Esophagus squamous epithelium (tissue), 5 donors: Measurements from ENCODE around the gene ADPRS. TPM values are rescaled to one million over a fixed set of nuclear protein-coding genes. Genes with fewer than 3 reads are reported as not detected.

Experiments
- DNase-seq: peaks from one replicate; lab custom pipeline; 2025; lab: John Stamatoyannopoulos, UW
- H3K27ac ChIP-seq, 4 donors: fragments of 200-600 bp; sonication (generic); one replicate each; pipeline ENCODE4 v1.5.1; 2016 to 2019; ENCODE audit warnings: mild to moderate bottlenecking in 1 of 4
- H3K27me3 ChIP-seq, 4 donors: fragments of 200-600 bp; sonication (generic); 1 replicate in 3 of 4; 2 replicates in 1 of 4; pipeline versions ENCODE4 v1.5.1 to v1.6.0; 2017 to 2021; ENCODE audit warnings: antibody characterized with exemption in 1 of 4
- H3K36me3 ChIP-seq, 3 donors: fragments of 200-600 bp; sonication (generic); one replicate each; pipeline ENCODE4 v1.5.1; 2016 to 2019
- H3K4me1 ChIP-seq, 3 donors: fragments of 200-600 bp; sonication (generic); one replicate each; pipeline ENCODE4 v1.5.1; 2017 to 2019
- H3K4me3 ChIP-seq, 4 donors: fragments of 200-600 bp; sonication (generic); 1 replicate in 3 of 4; 2 replicates in 1 of 4; pipeline ENCODE4 v1.5.1; 2016 to 2019; ENCODE audit warnings: mild to moderate bottlenecking in 2 of 4, moderate library complexity in 1 of 4
- H3K9me3 ChIP-seq, 3 donors: fragments of 200-600 bp; sonication (generic); one replicate each; pipeline ENCODE4 v1.5.1; 2016 to 2019
- POLR2A ChIP-seq, 4 donors: fragments of 450-650 bp; IDR thresholded peaks; one replicate each; pipeline ENCODE4 v1.6.1; 2017; ENCODE audit warnings: antibody characterized with exemption in 4 of 4, mild to moderate bottlenecking in 4 of 4, moderate library complexity in 3 of 4
- WGBS, 2 donors: methylation state at CpG; one replicate each; pipeline ENCODE4 v1.1.5; 2018; 5-methylcytosine and 5-hydroxymethylcytosine counted together
- intact Hi-C: fragments of 100-400 bp; cut with DNase I; formaldehyde crosslinking; loops from one replicate; pipeline ENCODE4 v1.15.0; 2022
- total RNA-seq, 4 donors: library from RNA; depleted of rRNA; stranded (reverse); fragments of >200 nt; gene quantifications; one replicate each; pipeline ENCODE4 v1.1.0, GENCODE V29; 2016
- TF ChIP-seq, protein P1 (sequence below), 6 experiments: fragments of 450-650 bp in 4 of 6; fragments of 200-600 bp in 2 of 6; sonication (generic) in 2 of 6; IDR thresholded peaks; one replicate each; pipeline ENCODE4 v1.5.1; 2016 to 2019; ENCODE audit warnings: antibody characterized with exemption in 6 of 6, mild to moderate bottlenecking in 4 of 6, moderate library complexity in 4 of 6
- donor health status: DM: yes; HTN: yes; CAD: no.

Gene ADPRS
- total RNA-seq, 4 donors from 2014 or later, result 41.0 to 57.8 (median 48.1) TPM

DNA sequence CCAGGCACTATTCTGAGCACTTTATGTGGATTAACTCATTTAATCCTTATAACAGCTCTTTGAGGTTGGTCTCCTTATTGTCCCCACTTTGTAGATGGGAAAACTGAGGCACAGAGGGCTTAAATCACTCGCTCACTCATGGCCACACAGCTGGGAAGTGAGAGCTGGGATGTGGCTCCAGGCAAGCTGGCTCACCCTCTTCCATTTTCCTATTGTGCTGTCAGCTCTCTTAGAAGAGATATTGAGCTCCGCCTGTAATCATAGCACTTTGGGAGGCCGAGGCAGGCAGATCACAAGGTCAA lies 40.2 kb downstream of the ADPRS start:
- Histone ChIP-seq H3K36me3 (no peaks in the 10 kb centered on the region), H3K4me3 (no peak overlapping the region), H3K27ac (no peak overlapping the region), H3K27me3 (peaks cover 0 to 18% (median 0%) of the 10 kb centered on the region in 4 donors), H3K4me1 (peaks cover 10 to 37% (median 14%) of the 10 kb centered on the region in 3 donors), H3K9me3 (no peaks in the 10 kb centered on the region)
- intact Hi-C loops, result no loop called here
- no peak for TF ChIP-seq POLR2A (IDR thresholded peaks at IDR 0.05)
- TF ChIP-seq, protein P1, sequence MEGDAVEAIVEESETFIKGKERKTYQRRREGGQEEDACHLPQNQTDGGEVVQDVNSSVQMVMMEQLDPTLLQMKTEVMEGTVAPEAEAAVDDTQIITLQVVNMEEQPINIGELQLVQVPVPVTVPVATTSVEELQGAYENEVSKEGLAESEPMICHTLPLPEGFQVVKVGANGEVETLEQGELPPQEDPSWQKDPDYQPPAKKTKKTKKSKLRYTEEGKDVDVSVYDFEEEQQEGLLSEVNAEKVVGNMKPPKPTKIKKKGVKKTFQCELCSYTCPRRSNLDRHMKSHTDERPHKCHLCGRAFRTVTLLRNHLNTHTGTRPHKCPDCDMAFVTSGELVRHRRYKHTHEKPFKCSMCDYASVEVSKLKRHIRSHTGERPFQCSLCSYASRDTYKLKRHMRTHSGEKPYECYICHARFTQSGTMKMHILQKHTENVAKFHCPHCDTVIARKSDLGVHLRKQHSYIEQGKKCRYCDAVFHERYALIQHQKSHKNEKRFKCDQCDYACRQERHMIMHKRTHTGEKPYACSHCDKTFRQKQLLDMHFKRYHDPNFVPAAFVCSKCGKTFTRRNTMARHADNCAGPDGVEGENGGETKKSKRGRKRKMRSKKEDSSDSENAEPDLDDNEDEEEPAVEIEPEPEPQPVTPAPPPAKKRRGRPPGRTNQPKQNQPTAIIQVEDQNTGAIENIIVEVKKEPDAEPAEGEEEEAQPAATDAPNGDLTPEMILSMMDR (IDR thresholded peaks at IDR 0.05), result no peak
- 77 to 89% methylated on average over 1 to 3 of the region's 3 CpGs for WGBS, 2 donors
- no peak for DNase-seq

DNA sequence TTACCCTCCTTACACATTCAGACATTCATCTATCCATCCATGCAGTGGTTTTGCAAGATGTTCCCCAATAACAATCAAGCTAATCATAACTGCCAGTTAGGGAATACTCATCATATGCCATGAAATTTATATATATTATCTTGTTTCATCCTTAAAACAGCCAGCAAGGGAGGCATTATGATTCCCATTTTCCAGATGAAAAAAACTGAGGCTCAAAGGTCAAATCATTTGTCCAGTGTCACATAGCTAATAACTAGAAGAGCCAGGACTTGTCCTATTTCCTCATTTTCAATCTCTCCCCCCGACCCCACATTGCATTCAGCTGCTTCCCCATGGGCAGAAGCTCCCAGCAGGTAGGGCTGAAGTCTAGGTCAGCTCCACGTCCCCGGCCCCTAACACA lies 43.3 kb downstream of the ADPRS start:
- intact Hi-C loops, result loop anchor here (5.0 kb wide), 1 partner anchor 35 kb away; no protein-coding TSS in a partner anchor
- TF ChIP-seq, protein P1 (IDR thresholded peaks at IDR 0.05), result no peak
- TF ChIP-seq POLR2A (IDR thresholded peaks at IDR 0.05), result no peak
- WGBS, 2 donors, result 20 to 60% methylated on average over 1 to 2 of the region's 3 CpGs

DNA sequence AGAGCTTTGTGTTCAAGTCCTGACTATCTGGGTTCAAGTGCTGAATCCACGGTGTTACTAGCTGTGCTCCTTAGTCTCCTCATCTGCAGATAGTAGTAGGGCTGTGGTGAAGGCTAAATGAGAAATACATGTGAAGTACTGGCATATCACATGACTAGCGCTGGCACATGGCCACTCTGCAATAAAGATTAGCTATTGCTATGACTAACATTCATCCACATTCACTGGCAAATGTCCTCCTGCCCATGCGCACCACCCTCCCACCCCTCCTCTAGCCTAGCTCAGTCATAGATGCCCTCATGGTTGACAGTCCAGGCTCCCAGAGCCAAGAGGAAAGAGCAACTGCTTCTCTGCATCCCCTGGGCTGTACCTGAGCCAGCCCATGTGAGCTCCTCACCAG lies 44.8 kb downstream of the ADPRS start:
- Histone ChIP-seq H3K4me3 (no peak overlapping the region), H3K36me3 (peaks cover 0 to 21% (median 10%) of the 10 kb centered on the region in 3 donors), H3K27me3 (no peaks in the 10 kb centered on the region), H3K27ac (peak overlapping the region; percentile 76 to 86 (median 82)), H3K9me3 (no peaks in the 10 kb centered on the region), H3K4me1 (peaks cover 35 to 55% (median 42%) of the 10 kb centered on the region in 3 donors)
- no peak for TF ChIP-seq POLR2A (IDR thresholded peaks at IDR 0.05)
- TF ChIP-seq, protein P1 (IDR thresholded peaks at IDR 0.05), result no peak
- no peak for DNase-seq
- WGBS, 2 donors, result 63 to 64% methylated on average over 3 of the region's 3 CpGs
- intact Hi-C loops, result loop anchor here (5.0 kb wide), 1 partner anchor 36 kb away; no protein-coding TSS in a partner anchor

More for the DNA sequence above, 43.3 kb downstream of the ADPRS start:
- no peak overlapping the region for H3K27ac ChIP-seq
- peaks cover 33 to 44% (median 40%) of the 10 kb centered on the region in 3 donors for H3K4me1 ChIP-seq
- H3K27me3 ChIP-seq, result no peaks in the 10 kb centered on the region
- H3K4me3 ChIP-seq, result no peak overlapping the region
- DNase-seq, result no peak
- H3K36me3 ChIP-seq, result peaks cover 0 to 7% (median 3%) of the 10 kb centered on the region in 3 donors
- no peaks in the 10 kb centered on the region for H3K9me3 ChIP-seq

DNA sequence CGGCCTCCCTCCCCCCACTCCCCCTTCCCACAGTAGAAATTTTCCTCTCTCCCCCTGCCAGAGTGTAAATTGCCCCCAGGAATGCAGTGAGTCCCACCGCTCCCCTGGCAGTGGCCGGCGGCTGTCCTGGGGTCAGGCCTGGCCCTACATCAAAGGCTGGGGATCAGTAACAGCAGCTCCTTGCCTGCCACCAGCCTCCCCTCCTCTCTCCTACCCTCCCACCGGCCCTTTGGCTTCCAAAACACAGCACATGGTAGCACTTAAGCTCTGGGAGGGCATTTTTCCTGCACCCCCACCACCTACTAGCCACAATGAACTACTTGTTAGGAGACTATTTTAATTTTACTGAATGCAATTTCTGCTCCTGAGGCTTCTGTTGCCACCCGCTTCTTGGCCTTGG lies 45.3 kb downstream of the ADPRS start:
- no peaks in the 10 kb centered on the region for H3K9me3 ChIP-seq
- H3K27me3 ChIP-seq, result no peaks in the 10 kb centered on the region
- intact Hi-C loops, result loop anchor here (5.0 kb wide), 1 partner anchor 37 kb away; no protein-coding TSS in a partner anchor
- H3K36me3 ChIP-seq, result peaks cover 0 to 27% (median 10%) of the 10 kb centered on the region in 3 donors
- TF ChIP-seq POLR2A (IDR thresholded peaks at IDR 0.05), result no peak
- TF ChIP-seq, protein P1 (IDR thresholded peaks at IDR 0.05), result no peak
- H3K4me3 ChIP-seq, result no peak overlapping the region
- H3K4me1 ChIP-seq, result peaks cover 35 to 55% (median 42%) of the 10 kb centered on the region in 3 donors
- DNase-seq, result no peak
- peak overlapping the region; percentile 76 to 86 (median 82) for H3K27ac ChIP-seq
- WGBS, 2 donors, result 60 to 65% methylated on average over 4 to 5 of the region's 6 CpGs

DNA sequence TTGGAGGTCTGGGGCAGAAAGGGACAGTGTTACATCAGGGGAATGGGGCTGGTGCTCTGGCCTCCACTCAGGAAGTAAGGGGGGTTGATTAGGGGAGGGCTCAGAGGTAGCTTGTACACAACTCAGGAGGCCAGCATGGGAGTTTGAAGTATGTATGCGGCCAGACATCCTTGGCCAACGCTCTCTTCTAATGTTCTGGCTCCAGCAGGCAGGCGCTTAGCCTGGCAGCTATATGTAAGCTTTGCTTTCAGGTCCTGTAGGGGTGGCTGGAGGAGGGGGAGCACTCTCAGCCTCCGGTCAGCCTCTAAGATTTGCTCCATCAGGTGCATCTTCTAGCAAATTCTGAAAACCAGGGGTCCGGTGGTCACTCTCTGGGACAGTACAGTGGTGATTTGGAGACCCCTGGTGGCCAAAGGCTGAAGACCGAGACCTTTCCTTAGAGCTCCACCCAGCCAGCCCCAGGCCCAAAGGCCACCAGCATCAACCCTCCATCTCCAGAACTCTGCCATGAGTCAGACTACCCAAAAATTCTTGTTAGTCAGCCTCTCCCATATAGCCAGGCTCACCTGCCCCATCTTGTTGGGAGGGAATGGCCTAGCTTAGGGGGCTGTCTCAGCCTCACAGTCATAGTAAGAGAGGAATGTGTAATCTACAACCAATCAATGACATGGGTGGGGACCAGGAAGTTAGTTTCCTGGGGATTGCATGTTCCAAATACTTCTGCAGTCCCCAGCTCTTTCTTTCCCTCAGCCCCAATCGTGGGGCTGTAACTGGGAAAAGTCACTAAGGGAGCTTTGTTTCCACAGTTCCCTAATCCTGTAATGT lies 46.0 kb downstream of the ADPRS start:
- Histone ChIP-seq H3K4me3 (no peak overlapping the region), H3K27ac (peak overlapping the region; percentile 76 to 86 (median 82)), H3K36me3 (peaks cover 7 to 34% (median 10%) of the 10 kb centered on the region in 3 donors), H3K4me1 (peaks cover 35 to 62% (median 44%) of the 10 kb centered on the region in 3 donors), H3K9me3 (no peaks in the 10 kb centered on the region), H3K27me3 (no peaks in the 10 kb centered on the region)
- 67 to 74% methylated on average over 5 to 7 of the region's 7 CpGs for WGBS, 2 donors
- intact Hi-C loops, result loop anchor here (5.0 kb wide), 1 partner anchor 37 kb away; no protein-coding TSS in a partner anchor
- TF ChIP-seq POLR2A (IDR thresholded peaks at IDR 0.05), result no peak
- TF ChIP-seq, protein P1 (IDR thresholded peaks at IDR 0.05), result peak; percentile 20 to 63 (median 57)
- no peak for DNase-seq
